Panc1 (cell line): ENCODE results near the gene LPIN3. TPM values are rescaled to one million over a fixed set of nuclear protein-coding genes. Genes with fewer than 3 reads are reported as not detected.

ENCODE experiments used
- ATAC-seq: fragments of 200-7000 bp; cut with Tn5 transposase; 2 replicates; pipeline ENCODE4 v1.9.1; 2020; ENCODE audit warnings: mild to moderate bottlenecking, moderate library complexity
- BruUV-seq: library from RNA; stranded (reverse); fragments of 400-500 nt; replicated peaks from 2 replicates; lab custom pipeline; 2021; lab: Mats Ljungman, UMichigan
- CTCF ChIA-PET: fragments of 300-600 bp; sonication (Branson Sonifier 250); formaldehyde crosslinking; loops from one replicate; lab custom pipeline; 2022; ENCODE audit warnings: antibody characterized with exemption; lab: Charles Lee
- POLR2A ChIA-PET: fragments of 300-600 bp; sonication (Branson Sonifier 250); formaldehyde crosslinking; loops from one replicate; lab custom pipeline; 2022; ENCODE audit warnings: antibody characterized with exemption; lab: Charles Lee
- DNase-seq: peaks from one replicate; pipeline ENCODE4 v3.0.0-alpha.2; 2010; ENCODE audit warnings: low read depth, low spot score
- H3K27ac ChIP-seq: 2 replicates; pipeline ENCODE4 v1.5.1; 2011; ENCODE audit warnings: mild to moderate bottlenecking, low read length, inconsistent platforms
- H3K27me3 ChIP-seq: fragments of 200-500 bp; sonication (Bioruptor generic); 2 replicates; pipeline ENCODE4 v1.6.0; 2014; ENCODE audit warnings: low read length, inconsistent platforms; ENCODE audit not compliant: control insufficient read depth, insufficient read depth
- H3K36me3 ChIP-seq: fragments of 200-500 bp; sonication (Bioruptor generic); 2 replicates; pipeline ENCODE4 v1.5.1; 2014; ENCODE audit warnings: inconsistent platforms, mild to moderate bottlenecking, low read length, moderate library complexity; ENCODE audit not compliant: control insufficient read depth, insufficient read depth
- H3K4me1 ChIP-seq: 2 replicates; pipeline ENCODE4 v1.5.1; 2011; ENCODE audit warnings: inconsistent platforms, mild to moderate bottlenecking, low read length, moderate library complexity; ENCODE audit not compliant: control insufficient read depth, insufficient read depth
- H3K4me3 ChIP-seq, 2 experiments: 2 replicates each; pipeline ENCODE4 v1.5.1; 2011 to 2012; ENCODE audit warnings: low read depth in 2 of 2, low read length in 2 of 2, mild to moderate bottlenecking in 2 of 2, inconsistent platforms in 1 of 2, moderate library complexity in 1 of 2
- H3K9me3 ChIP-seq: fragments of 200-500 bp; sonication (Bioruptor generic); 2 replicates; pipeline ENCODE4 v1.5.1; 2014; ENCODE audit warnings: low read depth, mild to moderate bottlenecking, inconsistent platforms, low read length, moderate library complexity; ENCODE audit not compliant: control insufficient read depth, insufficient read depth
- CTCF ChIP-seq: fragments of 450-650 bp; IDR thresholded peaks from 2 replicates; pipeline ENCODE4 v1.5.1; 2017; ENCODE audit warnings: mild to moderate bottlenecking
- POLR2AphosphoS5 ChIP-seq: IDR thresholded peaks from 2 replicates; pipeline ENCODE4 v1.6.1; 2012; ENCODE audit warnings: mild to moderate bottlenecking, low read depth, low read length, moderate library complexity
- REST ChIP-seq, 2 experiments: IDR thresholded peaks; 2 replicates each; pipeline ENCODE4 v1.6.1; 2011 to 2012; ENCODE audit warnings: low read depth in 2 of 2, control low read depth in 1 of 2, low read length in 1 of 2, mild to moderate bottlenecking in 1 of 2, moderate library complexity in 1 of 2; ENCODE audit not compliant: insufficient read depth in 1 of 2
- SIN3A ChIP-seq: IDR thresholded peaks from 2 replicates; pipeline ENCODE4 v1.6.1; 2012; ENCODE audit warnings: low read depth, mild to moderate bottlenecking, low read length, moderate library complexity, borderline replicate concordance; ENCODE audit not compliant: insufficient read depth
- TCF7L2 ChIP-seq: IDR thresholded peaks from 2 replicates; pipeline ENCODE4 v1.6.1; 2011; ENCODE audit warnings: mild to moderate bottlenecking, low read depth, low read length, inconsistent platforms
- in situ Hi-C: cut with HindIII; loops from 2 replicates; pipeline ENCODE4 v1.10.0; 2016; ENCODE audit warnings: low sequenced_read_pairs, low pct_unique_long_range_greater_than_20kb
- intact Hi-C: fragments of 100-400 bp; cut with micrococcal nuclease; formaldehyde crosslinking; loops from one replicate; pipeline ENCODE4 v1.10.0; 2022; ENCODE audit not compliant: unreplicated experiment
- total RNA-seq: library from RNA; stranded (reverse); gene quantifications from one replicate; pipeline ENCODE4 v1.2.1, GENCODE V29; 2021; ENCODE audit not compliant: unreplicated experiment

The LPIN3 gene
- total RNA-seq, 1 experiment from 2014 or later, result 21.0 TPM

GRCh38 chr20:41370176-41370575 lies 29.6 kb downstream of the LPIN3 start:
- Histone ChIP-seq H3K4me3 (no peak overlapping the region), H3K4me1 (no peaks in the 10 kb centered on the region), H3K36me3 (no peaks in the 10 kb centered on the region), H3K27me3 (no peaks in the 10 kb centered on the region; the same call in 1 of the 2 replicates), H3K27ac (no peak overlapping the region), H3K9me3 (no peaks in the 10 kb centered on the region)
- DNase-seq (no peak), ATAC-seq (no peak)
- POLR2A ChIA-PET, result no interaction called here
- in situ Hi-C loops (no loop called here), intact Hi-C loops (no loop called here)
- CTCF ChIA-PET, result no interaction called here
- TF ChIP-seq POLR2AphosphoS5, result no peak
- TF ChIP-seq TCF7L2, result no peak
- BruUV-seq, result no TSS peak

GRCh38 chr20:41371371-41371770 lies 30.8 kb downstream of the LPIN3 start:
- DNase-seq, result no peak
- no peak for ATAC-seq
- CTCF ChIA-PET, result no interaction called here
- Histone ChIP-seq H3K27me3 (no peaks in the 10 kb centered on the region; the same call in 1 of the 2 replicates), H3K9me3 (no peaks in the 10 kb centered on the region), H3K4me1 (no peaks in the 10 kb centered on the region), H3K27ac (no peak overlapping the region), H3K36me3 (no peaks in the 10 kb centered on the region), H3K4me3 (no peak overlapping the region)
- POLR2A ChIA-PET, result no interaction called here
- in situ Hi-C loops, result no loop called here
- no TSS peak for BruUV-seq
- TF ChIP-seq SIN3A (no peak), REST (IDR thresholded peaks at IDR 0.05; ENCODE audit: insufficient read depth in 1 of 2, low read depth in 2 of 2, low read length in 1 of 2) (no peak), POLR2AphosphoS5 (no peak), CTCF (no peak), TCF7L2 (no peak)
- intact Hi-C loops, result no loop called here

GRCh38 chr20:41373251-41373783 lies 32.7 kb downstream of the LPIN3 start:
- ATAC-seq (no peak), DNase-seq (no peak)
- Histone ChIP-seq H3K27ac (no peak overlapping the region), H3K9me3 (no peaks in the 10 kb centered on the region), H3K4me1 (no peaks in the 10 kb centered on the region), H3K36me3 (no peaks in the 10 kb centered on the region), H3K4me3 (no peak overlapping the region), H3K27me3 (no peaks in the 10 kb centered on the region)
- no TSS peak for BruUV-seq
- TF ChIP-seq SIN3A (no peak), REST (IDR thresholded peaks at IDR 0.05; ENCODE audit: insufficient read depth in 1 of 2, low read depth in 2 of 2, low read length in 1 of 2) (no peak), CTCF (no peak), TCF7L2 (no peak), POLR2AphosphoS5 (no peak)
- intact Hi-C loops, result no loop called here
- in situ Hi-C loops, result no loop called here
- CTCF ChIA-PET, result no interaction called here
- POLR2A ChIA-PET, result no interaction called here
